Measurements from ENCODE around the gene DENND1A.

Gene DENND1A

GRCh38 chr9:123880420-123880819 is 49.5 kb downstream of the DENND1A start:
- no peak for TF ChIP-seq CTCF (IDR thresholded peaks at IDR 0.05; ENCODE audit: low read depth, low read length)
- DNase-seq (ENCODE audit: low read depth in 2 of 2) = no peak
- H3K4me3 ChIP-seq (replicated peaks in 1 of 2; ENCODE audit: low read depth in 2 of 2, low read length in 2 of 2) = no peak overlapping the region

- no peak for DNase-seq (ENCODE audit: low read depth in 2 of 2)
- no peak for TF ChIP-seq CTCF (IDR thresholded peaks at IDR 0.05; ENCODE audit: low read depth, low read length)
- no peak overlapping the region for H3K4me3 ChIP-seq (replicated peaks in 1 of 2; ENCODE audit: low read depth in 2 of 2, low read length in 2 of 2)
Observed at GRCh38 chr9:123876750-123877149, 53.2 kb downstream of the DENND1A start.

GRCh38 chr9:123872710-123873109 is 57.2 kb downstream of the DENND1A start:
- DNase-seq (ENCODE audit: low read depth in 2 of 2) = no peak
- TF ChIP-seq CTCF (IDR thresholded peaks at IDR 0.05; ENCODE audit: low read depth, low read length) = no peak
- H3K4me3 ChIP-seq (replicated peaks in 1 of 2; ENCODE audit: low read depth in 2 of 2, low read length in 2 of 2) = no peak overlapping the region

- no peak overlapping the region for H3K4me3 ChIP-seq (replicated peaks in 1 of 2; ENCODE audit: low read depth in 2 of 2, low read length in 2 of 2)
- TF ChIP-seq CTCF (IDR thresholded peaks at IDR 0.05; ENCODE audit: low read depth, low read length) = no peak
- no peak for DNase-seq (ENCODE audit: low read depth in 2 of 2)
Observed at GRCh38 chr9:123871781-123872180, 58.1 kb downstream of the DENND1A start.

GRCh38 chr9:123868002-123868401 is 61.9 kb downstream of the DENND1A start:
- no peak overlapping the region for H3K4me3 ChIP-seq (replicated peaks in 1 of 2; ENCODE audit: low read depth in 2 of 2, low read length in 2 of 2)
- TF ChIP-seq CTCF (IDR thresholded peaks at IDR 0.05; ENCODE audit: low read depth, low read length) = no peak
- peak; percentile 5 to 28 for DNase-seq (ENCODE audit: low read depth in 2 of 2)

- DNase-seq (ENCODE audit: low read depth in 2 of 2) = peak in 1 of 2 donors; percentile 8
- no peak for TF ChIP-seq CTCF (IDR thresholded peaks at IDR 0.05; ENCODE audit: low read depth, low read length)
Observed at GRCh38 chr9:123867034-123867433, 62.9 kb downstream of the DENND1A start.

GRCh38 chr9:123866497-123866896 is 63.4 kb downstream of the DENND1A start:
- DNase-seq (ENCODE audit: low read depth in 2 of 2) = peak; percentile 40 to 76
- no peak overlapping the region for H3K4me3 ChIP-seq (replicated peaks in 1 of 2; ENCODE audit: low read depth in 2 of 2, low read length in 2 of 2)
- no peak for TF ChIP-seq CTCF (IDR thresholded peaks at IDR 0.05; ENCODE audit: low read depth, low read length)

More at GRCh38 chr9:123867034-123867433, 62.9 kb downstream of the DENND1A start:
- H3K4me3 ChIP-seq (replicated peaks in 1 of 2; ENCODE audit: low read depth in 2 of 2, low read length in 2 of 2) = no peak overlapping the region
